ENCODE measurements around the gene CUL4A. TPM values are rescaled to one million over a fixed set of nuclear protein-coding genes. Genes with fewer than 3 reads are reported as not detected.
"Not testable (repeated sequence)": the region's sequence is repeated elsewhere in the genome, so short reads cannot be mapped to it uniquely, and the experiment has no call there.

CUL4A gene
- total RNA-seq, 4 donors from 2014 or later: 67.3 to 268 (median 101) TPM

GRCh38 chr13:113304121-113304520 is 94.7 kb downstream of the CUL4A start:
- H3K4me3 ChIP-seq: no peak overlapping the region
- H3K9me3 ChIP-seq: no peaks in the 10 kb centered on the region
- no peaks in the 10 kb centered on the region for H3K27me3 ChIP-seq
- H3K36me3 ChIP-seq: peaks cover 0 to 15% (median 0%) of the 10 kb centered on the region in 3 donors
- no peak for DNase-seq (ENCODE audit: low spot score in 2 of 2)
- TF ChIP-seq CTCF (IDR thresholded peaks at IDR 0.05): no peak
- TF ChIP-seq POLR2A (IDR thresholded peaks at IDR 0.05): no peak
- TF ChIP-seq EP300 (IDR thresholded peaks at IDR 0.05): no peak
- 88 to 89% methylated on average over 7 of the region's 7 CpGs for WGBS, 2 donors
- no peak overlapping the region for H3K27ac ChIP-seq
- H3K4me1 ChIP-seq: peaks cover 0 to 32% (median 0%) of the 10 kb centered on the region in 4 donors

GRCh38 chr13:113305208-113305607 is 95.8 kb downstream of the CUL4A start:
- no peak for TF ChIP-seq EP300 (IDR thresholded peaks at IDR 0.05)
- no peak for TF ChIP-seq POLR2A (IDR thresholded peaks at IDR 0.05)
- TF ChIP-seq CTCF (IDR thresholded peaks at IDR 0.05): no peak
- DNase-seq (ENCODE audit: low spot score in 2 of 2): no peak
- WGBS, 2 donors: 65 to 67% methylated on average over 7 of the region's 7 CpGs
- H3K9me3 ChIP-seq: no peaks in the 10 kb centered on the region
- peaks cover 0 to 21% (median 0%) of the 10 kb centered on the region in 4 donors for H3K4me1 ChIP-seq
- peaks cover 0 to 24% (median 0%) of the 10 kb centered on the region in 3 donors for H3K36me3 ChIP-seq
- no peaks in the 10 kb centered on the region for H3K27me3 ChIP-seq
- H3K4me3 ChIP-seq: no peak overlapping the region
- no peak overlapping the region for H3K27ac ChIP-seq

GRCh38 chr13:113307491-113307890 is 98.1 kb downstream of the CUL4A start:
- H3K27ac ChIP-seq: no peak overlapping the region
- no peaks in the 10 kb centered on the region for H3K27me3 ChIP-seq
- H3K9me3 ChIP-seq: no peaks in the 10 kb centered on the region
- no peak for TF ChIP-seq CTCF (IDR thresholded peaks at IDR 0.05)
- no peak for TF ChIP-seq EP300 (IDR thresholded peaks at IDR 0.05)
- no peak for TF ChIP-seq POLR2A (IDR thresholded peaks at IDR 0.05)
- H3K4me3 ChIP-seq: no peak overlapping the region
- peaks cover 0 to 47% (median 17%) of the 10 kb centered on the region in 3 donors for H3K36me3 ChIP-seq
- H3K4me1 ChIP-seq: peaks cover 0 to 16% (median 0%) of the 10 kb centered on the region in 4 donors
- no peak for DNase-seq (ENCODE audit: low spot score in 2 of 2)

GRCh38 chr13:113309473-113309872 is 100.1 kb downstream of the CUL4A start:
- no peak overlapping the region for H3K27ac ChIP-seq
- no peaks in the 10 kb centered on the region for H3K9me3 ChIP-seq
- DNase-seq (ENCODE audit: low spot score in 2 of 2): no peak
- H3K4me1 ChIP-seq: peaks cover 0 to 6% (median 0%) of the 10 kb centered on the region in 4 donors
- TF ChIP-seq EP300 (IDR thresholded peaks at IDR 0.05) (no peak), CTCF (IDR thresholded peaks at IDR 0.05) (no peak), POLR2A (IDR thresholded peaks at IDR 0.05) (no peak)
- H3K4me3 ChIP-seq: no peak overlapping the region
- no peaks in the 10 kb centered on the region for H3K27me3 ChIP-seq
- WGBS, 2 donors: 86 to 90% methylated on average over 6 of the region's 6 CpGs
- H3K36me3 ChIP-seq: peaks cover 0 to 52% (median 26%) of the 10 kb centered on the region in 3 donors

GRCh38 chr13:113314112-113314511 is 104.7 kb downstream of the CUL4A start:
- H3K4me3 ChIP-seq; DNase-seq (ENCODE audit: low spot score in 2 of 2); H3K4me1 ChIP-seq; H3K27me3 ChIP-seq; H3K27ac ChIP-seq; H3K9me3 ChIP-seq: not testable (repeated sequence)
- H3K36me3 ChIP-seq: peaks cover 0 to 77% (median 26%) of the 10 kb centered on the region in 3 donors
- WGBS, 2 donors: 93 to 95% methylated on average over 14 to 20 of the region's 20 CpGs

GRCh38 chr13:113314895-113315470 is 105.6 kb downstream of the CUL4A start:
- not testable (repeated sequence) for DNase-seq (ENCODE audit: low spot score in 2 of 2); H3K4me1 ChIP-seq; H3K27me3 ChIP-seq; H3K27ac ChIP-seq; H3K9me3 ChIP-seq; H3K4me3 ChIP-seq
- H3K36me3 ChIP-seq: peaks cover 0 to 79% (median 32%) of the 10 kb centered on the region in 3 donors
- 87 to 88% methylated on average over 23 of the region's 23 CpGs for WGBS, 2 donors
